ENCODE data around the gene EPB41L1.

EPB41L1 gene

GRCh38 chr20:36275441-36276189 lies 121.1 kb downstream of the EPB41L1 start:
- no peak for DNase-seq

GRCh38 chr20:36277546-36277945 lies 123.0 kb downstream of the EPB41L1 start:
- DNase-seq = no peak

DNA sequence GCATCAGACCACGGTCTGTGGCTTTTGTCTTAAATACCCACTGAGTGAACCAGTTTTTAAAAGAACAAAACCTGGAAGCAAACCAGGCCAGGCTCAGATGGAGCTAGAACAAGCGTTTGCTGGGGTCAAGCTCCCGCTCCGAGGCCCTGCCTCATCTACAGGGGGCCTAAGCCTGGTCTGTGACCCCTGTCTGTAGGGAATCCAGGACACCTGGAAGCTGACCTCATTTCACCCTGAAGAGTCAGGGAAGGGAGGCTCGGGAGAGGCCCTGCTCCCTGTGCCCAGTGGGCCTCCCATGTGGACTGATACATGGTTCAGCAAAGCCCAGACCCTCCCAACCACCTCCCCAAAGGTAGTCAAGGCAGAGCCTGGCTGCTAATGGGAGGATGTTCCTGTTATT lies 124.8 kb downstream of the EPB41L1 start:
- DNase-seq = no peak

DNA sequence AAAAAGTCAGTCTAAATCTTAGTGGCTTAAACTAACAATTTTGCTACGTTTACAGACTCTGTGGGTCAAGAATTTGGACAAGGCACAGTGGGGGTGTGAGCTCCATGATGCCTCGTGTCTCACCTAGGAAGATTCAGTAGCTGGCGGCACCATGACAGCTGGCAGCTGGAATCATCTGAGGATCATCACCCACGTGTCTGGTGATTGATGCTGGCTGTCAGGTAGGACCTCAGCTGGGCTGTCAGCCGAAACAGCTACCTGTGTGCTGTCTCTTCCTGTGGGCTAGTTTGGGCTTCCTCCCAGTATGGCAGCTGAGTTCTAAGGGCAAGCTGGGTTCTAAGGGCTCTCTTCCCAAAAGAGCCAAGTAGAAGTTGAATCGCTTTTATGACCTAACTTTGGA lies 125.2 kb downstream of the EPB41L1 start:
- DNase-seq = no peak

DNA sequence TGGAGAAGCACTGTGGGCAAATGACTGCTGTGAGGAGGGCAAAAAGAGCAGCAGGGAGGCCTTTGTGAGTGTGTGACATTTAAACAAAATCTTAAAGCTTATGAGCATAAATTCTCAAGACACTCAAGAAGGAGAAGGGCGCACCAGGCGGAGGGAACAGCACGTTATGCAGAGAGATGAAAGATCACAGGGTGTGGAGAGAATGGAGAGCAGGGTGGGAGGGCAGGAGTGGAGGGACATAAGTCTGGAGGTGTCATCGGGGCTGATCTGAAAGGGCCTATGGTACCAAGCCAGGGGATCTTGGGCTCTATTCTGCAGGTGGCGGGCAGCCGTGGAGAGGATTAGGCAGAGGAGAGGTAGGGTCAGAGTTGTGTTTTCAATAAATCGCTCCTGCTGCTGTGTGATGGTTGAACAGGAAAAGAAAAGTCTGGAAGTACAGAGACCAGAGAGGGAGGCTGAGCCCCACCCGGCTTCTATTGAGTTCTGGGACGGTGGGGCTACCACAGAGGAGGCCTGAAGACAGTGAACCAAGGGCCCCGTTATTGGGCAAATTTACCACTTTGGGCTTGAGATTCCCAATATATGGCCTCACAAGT lies 127.3 kb downstream of the EPB41L1 start:
- DNase-seq = no peak

Measured in anterior cingulate cortex (tissue), 58 donors.